Spleen (tissue), 7 donors: ENCODE measurements around the gene ITGA2B.

Experiments used
- POLR2A ChIP-seq, 3 donors: fragments of 450-650 bp; IDR thresholded peaks; one replicate each; pipeline ENCODE4 v1.5.1; 2017; ENCODE audit warnings: antibody characterized with exemption in 3 of 3, mild to moderate bottlenecking in 1 of 3
- TF ChIP-seq, protein P1 (sequence below), 11 experiments: fragments of 200-600 bp in 7 of 11; fragments of 450-650 bp in 4 of 11; sonication (generic) in 4 of 11; IDR thresholded peaks in 8 of 11; conservative IDR thresholded peaks in 3 of 11; 1 replicate in 7 of 11; 2 replicates in 4 of 11; pipeline versions ENCODE4 v1.4.0 to v1.8.0; 2016 to 2021; ENCODE audit warnings: antibody characterized with exemption in 11 of 11, inconsistent platforms in 4 of 11, mild to moderate bottlenecking in 1 of 11
- donor health status: DM: no; HTN: no; CAD: no; lungs with moderate emphysema.
- donor health status: DM: no; HTN: no; CAD: no.
- donor health status: DM: no; HTN: no; CAD: no.

DNA sequence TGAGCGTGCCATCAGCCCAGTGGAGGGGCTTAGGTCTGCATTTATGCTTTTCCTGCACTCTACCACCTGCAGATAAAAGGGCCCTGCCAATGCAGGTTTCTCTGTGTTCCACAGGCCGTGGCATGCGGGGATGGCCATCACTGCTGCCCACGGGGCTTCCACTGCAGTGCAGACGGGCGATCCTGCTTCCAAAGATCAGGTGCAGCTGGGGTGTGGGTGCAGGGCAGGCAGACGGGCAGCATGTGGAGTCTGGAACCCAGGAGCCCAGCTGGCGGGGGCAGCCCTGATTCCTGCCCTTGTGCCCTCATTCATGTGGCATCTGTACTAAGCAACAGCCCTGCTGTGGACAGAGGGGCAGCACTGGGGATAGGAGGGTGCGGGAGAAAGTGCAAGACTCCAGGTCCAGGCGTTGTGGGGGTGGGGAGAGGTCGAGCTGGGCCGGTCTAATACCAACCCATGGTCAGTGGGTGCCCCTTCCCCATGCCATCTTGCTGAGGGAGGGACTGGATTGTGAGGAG lies 39.8 kb downstream of the ITGA2B start:
- TF ChIP-seq, protein P1, sequence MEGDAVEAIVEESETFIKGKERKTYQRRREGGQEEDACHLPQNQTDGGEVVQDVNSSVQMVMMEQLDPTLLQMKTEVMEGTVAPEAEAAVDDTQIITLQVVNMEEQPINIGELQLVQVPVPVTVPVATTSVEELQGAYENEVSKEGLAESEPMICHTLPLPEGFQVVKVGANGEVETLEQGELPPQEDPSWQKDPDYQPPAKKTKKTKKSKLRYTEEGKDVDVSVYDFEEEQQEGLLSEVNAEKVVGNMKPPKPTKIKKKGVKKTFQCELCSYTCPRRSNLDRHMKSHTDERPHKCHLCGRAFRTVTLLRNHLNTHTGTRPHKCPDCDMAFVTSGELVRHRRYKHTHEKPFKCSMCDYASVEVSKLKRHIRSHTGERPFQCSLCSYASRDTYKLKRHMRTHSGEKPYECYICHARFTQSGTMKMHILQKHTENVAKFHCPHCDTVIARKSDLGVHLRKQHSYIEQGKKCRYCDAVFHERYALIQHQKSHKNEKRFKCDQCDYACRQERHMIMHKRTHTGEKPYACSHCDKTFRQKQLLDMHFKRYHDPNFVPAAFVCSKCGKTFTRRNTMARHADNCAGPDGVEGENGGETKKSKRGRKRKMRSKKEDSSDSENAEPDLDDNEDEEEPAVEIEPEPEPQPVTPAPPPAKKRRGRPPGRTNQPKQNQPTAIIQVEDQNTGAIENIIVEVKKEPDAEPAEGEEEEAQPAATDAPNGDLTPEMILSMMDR (IDR thresholded peaks at IDR 0.05 in 8 of 11, conservative IDR thresholded peaks at IDR 0.05 in 3 of 11), result no peak
- no peak for TF ChIP-seq POLR2A (IDR thresholded peaks at IDR 0.05)
